ENCODE measurements around the gene DHDH.

DNA sequence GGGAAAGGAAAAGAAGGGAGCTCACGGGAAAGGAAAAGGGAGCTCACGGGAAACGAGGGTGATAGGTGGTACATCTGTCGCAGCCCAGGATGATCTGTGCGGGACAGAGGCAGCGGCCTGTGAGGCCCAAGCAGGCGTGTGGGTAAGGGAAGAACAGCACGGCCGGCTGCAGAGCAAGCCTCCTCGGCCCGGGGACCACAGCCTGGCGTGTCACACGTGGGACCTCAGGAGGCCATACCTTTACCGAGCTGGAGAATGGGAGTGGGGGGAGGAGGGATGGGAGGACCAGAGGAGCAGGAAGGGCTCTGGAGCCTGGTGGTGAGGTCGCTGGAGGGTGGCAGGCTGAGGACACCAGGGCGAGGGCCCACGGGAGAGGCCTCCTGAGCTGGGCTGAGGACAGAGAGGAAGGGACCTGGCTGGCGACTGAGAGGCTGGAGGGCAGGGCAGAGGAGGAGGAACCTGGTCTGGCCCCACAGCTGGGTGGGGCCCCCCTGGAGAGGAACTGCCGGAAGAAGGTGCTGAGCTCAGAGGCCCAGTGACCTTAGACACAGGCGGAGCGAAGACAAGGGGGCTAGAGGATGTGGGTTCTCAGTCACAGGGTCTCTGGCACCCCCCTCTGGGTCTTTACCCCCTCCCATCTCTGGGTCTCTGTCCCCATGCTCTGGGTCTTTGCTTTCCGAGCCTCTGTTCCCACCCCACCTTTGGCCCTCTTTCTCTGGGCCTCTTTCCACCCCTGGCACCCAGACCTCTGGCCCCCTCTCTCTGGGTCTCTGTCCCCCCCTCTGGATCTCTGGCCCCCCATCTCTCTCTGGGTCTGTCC is 28.7 kb downstream of the DHDH start:
- TF ChIP-seq POLR2A (IDR thresholded peaks at IDR 0.05; ENCODE audit: low read depth, low read length) (peak; percentile 84), POLR2AphosphoS5 (IDR thresholded peaks at IDR 0.05; ENCODE audit: low read depth, low read length) (peak; percentile 91), TAF1 (IDR thresholded peaks at IDR 0.05; ENCODE audit: borderline replicate concordance, low read depth, low read length) (peak; percentile 27; the same call in 1 of the 2 replicates)

All from GM12892 (cell line).